Activated T-cell treated with anti-CD3 and anti-CD28 coated beads for 24 hours (primary cell): ENCODE data around the gene PHAF1.

Experiments
- DNase-seq: peaks from one replicate; pipeline ENCODE4 v3.0.0-alpha.2; 2020; ENCODE audit warnings: low read depth

The PHAF1 gene

DNA sequence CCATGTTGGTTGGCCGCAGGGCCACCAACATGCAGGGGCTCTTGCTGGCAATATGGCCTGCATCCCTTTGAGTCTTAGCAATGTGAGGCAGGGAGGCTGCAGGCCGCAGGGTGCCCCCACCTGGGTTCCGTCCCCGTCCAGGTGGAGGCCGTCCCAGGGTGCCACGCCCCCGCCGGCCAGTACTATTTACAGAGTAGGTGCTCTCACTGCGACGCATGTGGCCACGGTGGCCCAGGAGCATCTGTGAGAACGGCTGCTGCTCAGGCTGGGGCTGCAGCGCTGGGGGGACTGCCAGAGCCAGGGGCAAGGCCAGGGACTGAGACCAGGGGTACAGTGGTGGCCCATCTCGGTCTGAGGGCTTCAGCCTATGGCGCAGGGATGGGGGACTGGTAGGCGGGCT is 70.4 kb downstream of the PHAF1 start:
- DNase-seq = no peak

- DNase-seq = no peak
Observed at GRCh38 chr16:67181346-67181745, 71.6 kb downstream of the PHAF1 start.

- no peak for DNase-seq
Observed at GRCh38 chr16:67182288-67182687, 72.5 kb downstream of the PHAF1 start.

- no peak for DNase-seq
Observed at GRCh38 chr16:67183284-67183626, 73.5 kb downstream of the PHAF1 start.

GRCh38 chr16:67183627-67184452 is 74.1 kb downstream of the PHAF1 start, which contains the start of gene MATCAP1:
MATCAP1 (minus strand) TSS chr16:67183963; CDS start chr16:67180610, 3,353 bp downstream.
- peak; percentile 92 for DNase-seq

GRCh38 chr16:67184453-67184994 is 74.8 kb downstream of the PHAF1 start:
- DNase-seq = no peak

DNA sequence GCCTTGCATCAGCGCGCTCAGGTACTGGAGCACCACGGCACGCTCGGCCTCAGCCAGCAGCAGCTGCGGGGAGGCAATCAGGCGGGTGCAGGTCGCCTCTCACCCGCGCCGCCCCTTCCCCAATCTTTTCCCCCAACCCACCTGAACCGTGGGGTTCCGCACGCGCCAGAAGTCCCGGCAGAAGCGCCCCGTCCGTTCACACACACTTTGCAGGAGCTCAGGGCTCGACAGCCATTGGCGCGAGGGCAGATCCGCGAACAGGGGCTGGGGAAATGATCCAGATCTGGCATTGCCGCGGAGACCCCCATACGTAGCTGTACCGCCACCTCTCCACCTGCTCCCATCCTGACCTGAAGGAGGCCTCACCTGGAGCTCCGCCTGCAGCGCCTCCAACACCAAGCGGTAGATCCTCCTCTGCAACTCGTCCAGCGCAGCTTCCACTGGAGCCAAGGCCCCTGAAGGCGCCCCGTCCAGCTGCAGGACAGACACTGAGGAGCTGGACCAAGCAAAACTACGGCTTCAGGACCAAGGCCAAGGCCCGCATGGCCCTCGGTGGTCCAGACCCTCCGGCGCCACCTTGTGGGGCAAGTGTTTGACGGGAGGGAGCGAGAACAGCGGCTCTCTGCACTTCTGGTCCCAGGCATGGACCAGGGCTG is 75.4 kb downstream of the PHAF1 start:
- DNase-seq = peak; percentile 75

DNA sequence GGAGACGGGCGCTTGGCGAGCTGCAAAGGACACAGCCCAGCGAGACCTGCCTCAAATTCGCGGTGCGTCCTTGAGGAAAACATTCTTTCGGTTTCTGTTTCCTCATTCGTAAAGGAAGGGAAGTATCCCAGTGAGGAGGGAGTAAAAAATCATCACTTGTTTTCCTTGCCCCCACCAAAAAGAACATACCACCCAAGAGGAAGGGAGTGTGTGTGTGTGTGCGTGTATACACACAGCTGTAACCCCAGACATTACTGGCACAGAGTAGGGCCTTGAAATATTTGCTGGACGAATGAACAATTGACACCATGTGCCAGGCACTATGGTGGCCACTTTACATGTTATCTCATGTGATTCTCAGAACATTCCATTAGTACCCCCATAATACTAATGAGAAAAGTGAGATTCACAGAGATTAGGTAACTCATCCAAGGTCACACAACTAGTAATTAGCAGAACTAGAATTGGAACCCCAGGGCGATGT is 76.0 kb downstream of the PHAF1 start:
- DNase-seq = no peak

DNA sequence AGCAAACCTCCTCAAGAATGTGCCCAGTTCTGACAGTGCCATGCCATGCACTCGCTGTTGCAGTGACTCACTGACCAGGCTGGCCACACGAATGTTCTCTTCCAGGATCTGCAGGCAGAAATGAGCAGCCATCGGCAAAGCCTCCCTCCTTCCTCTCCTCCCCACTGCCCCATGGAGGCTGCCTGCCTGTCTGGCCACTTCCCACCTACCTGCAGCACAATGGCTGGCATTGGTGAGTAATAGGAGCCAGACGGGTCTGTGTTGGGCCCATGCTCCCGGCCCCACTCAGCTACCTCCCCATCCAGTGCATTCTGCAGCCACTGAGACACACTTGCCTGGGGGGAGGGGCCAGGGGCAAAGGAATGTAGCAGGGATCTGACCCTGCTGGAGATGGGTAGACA is 76.8 kb downstream of the PHAF1 start:
- DNase-seq = no peak

GRCh38 chr16:67187175-67187890 is 77.6 kb downstream of the PHAF1 start:
- DNase-seq = no peak

GRCh38 chr16:67188323-67188722 is 78.6 kb downstream of the PHAF1 start:
- no peak for DNase-seq

GRCh38 chr16:67188798-67189197 is 79.1 kb downstream of the PHAF1 start:
- DNase-seq = no peak

GRCh38 chr16:67190041-67190440 is 80.3 kb downstream of the PHAF1 start, which contains the start of gene EXOC3L1:
EXOC3L1 (minus strand) TSS chr16:67190136; CDS start chr16:67189676, 460 bp downstream.
- DNase-seq = no peak

DNA sequence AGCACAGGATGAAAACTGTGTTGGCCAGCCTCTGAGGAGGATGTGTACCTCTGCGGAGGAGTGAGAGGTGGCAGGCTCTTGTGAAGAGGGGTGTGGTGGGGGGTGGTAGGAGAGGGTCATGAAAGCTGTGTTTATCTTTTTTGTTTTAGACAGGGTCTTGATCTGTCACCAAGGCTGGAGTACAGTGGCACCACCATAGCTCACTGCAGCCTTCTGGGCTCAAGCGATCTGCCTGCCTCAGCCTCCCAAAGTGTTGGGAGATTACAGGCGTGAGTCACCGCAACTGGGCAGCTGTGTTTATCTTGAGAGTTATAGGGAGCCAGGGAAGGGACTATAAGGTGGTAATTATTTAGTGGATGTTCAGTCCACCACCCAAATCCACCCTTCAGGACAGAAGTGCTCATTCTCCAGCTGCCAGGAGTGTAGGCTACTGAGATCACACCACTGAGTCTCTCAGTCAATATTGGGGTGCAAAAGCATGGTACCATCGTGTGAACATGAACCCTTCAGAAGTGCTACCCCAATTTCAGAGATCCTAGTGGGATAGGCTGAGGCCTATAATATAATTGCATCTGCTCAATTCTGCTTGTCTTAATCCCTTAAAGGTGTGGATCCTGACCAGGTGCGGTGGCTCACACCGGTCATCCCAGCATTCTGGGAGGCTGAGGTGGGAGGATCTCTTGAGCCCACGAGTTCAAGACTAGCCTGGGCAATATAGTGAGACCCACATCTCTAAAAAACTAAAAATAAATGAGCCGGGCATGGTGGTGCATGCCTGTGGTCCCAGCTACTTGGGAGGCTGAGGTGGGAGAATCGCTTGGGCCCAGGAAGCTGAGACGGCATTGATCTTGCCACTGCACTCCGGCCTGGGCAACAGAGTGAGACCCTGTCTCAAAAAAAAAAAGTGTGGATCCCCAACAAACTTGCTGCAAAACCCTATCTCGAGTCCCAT is 81.0 kb downstream of the PHAF1 start:
- DNase-seq = no peak

GRCh38 chr16:67191411-67191994 is 81.8 kb downstream of the PHAF1 start:
- DNase-seq = no peak

DNA sequence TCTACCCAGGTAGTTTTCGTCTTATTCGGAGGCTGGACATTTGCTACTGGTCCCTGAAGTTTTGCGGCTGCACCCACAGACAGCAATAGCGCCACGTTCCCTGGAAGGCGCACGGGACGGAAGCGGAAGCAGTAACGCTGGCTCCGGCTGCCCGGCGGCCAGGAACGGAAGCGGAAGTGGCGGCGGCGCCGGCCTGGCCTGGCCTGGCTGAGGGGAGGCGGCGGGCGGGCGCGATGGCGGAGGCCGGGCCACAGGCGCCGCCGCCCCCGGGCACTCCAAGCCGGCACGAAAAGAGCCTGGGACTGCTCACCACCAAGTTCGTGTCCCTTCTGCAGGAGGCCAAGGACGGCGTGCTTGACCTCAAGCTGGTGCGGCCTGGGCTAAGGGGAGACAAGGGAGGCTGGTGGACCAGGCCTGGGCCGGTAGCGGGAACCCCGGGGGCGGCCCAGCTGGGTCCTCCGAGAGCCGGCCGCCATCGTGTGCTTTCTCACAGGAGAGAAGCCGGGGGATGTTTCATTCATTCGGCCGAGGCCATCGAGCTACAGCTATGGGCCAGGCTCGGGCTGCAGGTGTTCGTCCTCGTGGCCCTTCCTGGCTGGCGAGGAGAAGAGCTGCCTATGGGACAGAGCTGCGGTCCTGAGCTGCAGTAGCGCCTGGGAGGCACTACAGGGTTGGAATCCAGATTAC is 82.4 kb downstream of the PHAF1 start, which contains the start of gene E2F4:
TSS of gene E2F4 (plus strand) at position 161 of the 687 bp plus-strand sequence. CDS start at position 234, 73 bp downstream.
- DNase-seq = peak; percentile 85

DNA sequence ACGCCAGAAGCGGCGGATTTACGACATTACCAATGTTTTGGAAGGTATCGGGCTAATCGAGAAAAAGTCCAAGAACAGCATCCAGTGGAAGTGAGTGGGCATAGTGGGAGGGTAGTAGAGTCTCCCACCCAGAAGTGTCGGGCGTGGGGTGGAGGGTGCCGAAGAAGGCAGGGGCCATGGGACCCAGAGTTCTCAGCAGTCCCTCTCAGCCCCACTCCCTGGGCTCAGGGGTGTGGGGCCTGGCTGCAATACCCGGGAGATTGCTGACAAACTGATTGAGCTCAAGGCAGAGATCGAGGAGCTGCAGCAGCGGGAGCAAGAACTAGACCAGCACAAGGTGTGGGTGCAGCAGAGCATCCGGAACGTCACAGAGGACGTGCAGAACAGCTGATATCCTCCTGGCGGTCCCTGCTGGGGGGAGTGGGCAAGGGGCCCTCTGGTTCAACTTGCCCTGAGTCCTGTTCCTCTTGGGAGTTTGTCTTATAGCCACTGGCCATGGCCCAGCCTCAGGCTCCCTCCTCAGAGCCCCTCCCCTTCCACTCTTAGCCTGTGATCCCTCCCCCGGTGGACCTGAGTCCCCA is 83.1 kb downstream of the PHAF1 start:
- no peak for DNase-seq

- DNase-seq = no peak
Observed at GRCh38 chr16:67193536-67193935, 83.8 kb downstream of the PHAF1 start.

DNA sequence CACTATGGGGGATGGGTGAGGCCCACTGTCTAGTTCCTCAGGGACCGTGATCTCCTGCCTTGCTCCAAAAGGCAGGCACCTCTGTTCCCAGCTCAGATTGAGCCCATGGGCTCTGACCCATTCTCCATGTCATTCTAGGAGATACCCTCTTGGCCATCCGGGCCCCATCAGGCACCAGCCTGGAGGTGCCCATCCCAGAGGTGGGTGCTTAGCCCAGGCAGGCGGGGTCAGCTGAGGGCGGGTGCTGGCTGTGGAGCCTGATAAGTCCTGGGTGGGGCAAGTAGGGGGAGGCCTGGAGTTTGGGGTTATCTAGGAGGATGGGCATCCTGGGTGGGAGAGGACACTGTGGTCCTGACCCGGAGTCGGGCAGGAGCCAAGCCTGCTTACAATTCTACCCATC is 84.5 kb downstream of the PHAF1 start:
- DNase-seq = no peak

GRCh38 chr16:67195676-67196075 is 85.9 kb downstream of the PHAF1 start:
- DNase-seq = no peak
